ENCODE measurements around the gene PCNX1.

The PCNX1 gene

GRCh38 chr14:71137536-71138447, 230.5 kb downstream of the PCNX1 start:
- Histone ChIP-seq H3K27ac (replicated peaks) (no peak overlapping the region), H3K27me3 (ENCODE audit: insufficient read depth, poor library complexity, severe bottlenecking) (no peaks in the 10 kb centered on the region), H3K4me3 (replicated peaks; ENCODE audit: insufficient read depth, low read length) (no peak overlapping the region)
- TF ChIP-seq SPI1 (IDR thresholded peaks at IDR 0.05; ENCODE audit: borderline replicate concordance, low read depth) (no peak), POLR2AphosphoS5 (IDR thresholded peaks at IDR 0.05; ENCODE audit: low read depth) (no peak), GABPA (IDR thresholded peaks at IDR 0.05; ENCODE audit: low read depth) (no peak), REST (IDR thresholded peaks at IDR 0.05; ENCODE audit: insufficient replicate concordance, low read depth) (no peak), CTCF (IDR thresholded peaks at IDR 0.05; ENCODE audit: insufficient read depth, low read length) (no peak)
- DNase-seq (ENCODE audit: low read depth in 1 of 2, low spot score in 1 of 2), result no peak

GRCh38 chr14:71138448-71139293, 231.4 kb downstream of the PCNX1 start:
- TF ChIP-seq GABPA (IDR thresholded peaks at IDR 0.05; ENCODE audit: low read depth) (no peak), POLR2AphosphoS5 (IDR thresholded peaks at IDR 0.05; ENCODE audit: low read depth) (no peak), REST (IDR thresholded peaks at IDR 0.05; ENCODE audit: insufficient replicate concordance, low read depth) (no peak), SPI1 (IDR thresholded peaks at IDR 0.05; ENCODE audit: borderline replicate concordance, low read depth) (no peak), CTCF (IDR thresholded peaks at IDR 0.05; ENCODE audit: insufficient read depth, low read length) (peak; percentile 34)
- no peak overlapping the region for H3K4me3 ChIP-seq (replicated peaks; ENCODE audit: insufficient read depth, low read length)
- H3K27ac ChIP-seq (replicated peaks), result no peak overlapping the region
- DNase-seq (ENCODE audit: low read depth in 1 of 2, low spot score in 1 of 2), result peak in 1 of 2 experiments; percentile 26
- H3K27me3 ChIP-seq (ENCODE audit: insufficient read depth, poor library complexity, severe bottlenecking), result no peaks in the 10 kb centered on the region

- TF ChIP-seq POLR2AphosphoS5 (IDR thresholded peaks at IDR 0.05; ENCODE audit: low read depth) (no peak), CTCF (IDR thresholded peaks at IDR 0.05; ENCODE audit: insufficient read depth, low read length) (no peak), GABPA (IDR thresholded peaks at IDR 0.05; ENCODE audit: low read depth) (no peak), REST (IDR thresholded peaks at IDR 0.05; ENCODE audit: insufficient replicate concordance, low read depth) (no peak), SPI1 (IDR thresholded peaks at IDR 0.05; ENCODE audit: borderline replicate concordance, low read depth) (no peak)
- Histone ChIP-seq H3K27me3 (ENCODE audit: insufficient read depth, poor library complexity, severe bottlenecking) (no peaks in the 10 kb centered on the region), H3K4me3 (replicated peaks; ENCODE audit: insufficient read depth, low read length) (no peak overlapping the region), H3K27ac (replicated peaks) (no peak overlapping the region)
- DNase-seq (ENCODE audit: low read depth in 1 of 2, low spot score in 1 of 2), result no peak
Observed at GRCh38 chr14:71139294-71139946, 232.2 kb downstream of the PCNX1 start.
